CD4-positive, alpha-beta T cell treated with Interleukin-6 for 4 hours (primary cell): ENCODE data around the gene DUS2.

ENCODE experiments used
- DNase-seq: peaks from one replicate; pipeline ENCODE4 v3.0.0-alpha.2; 2020; ENCODE audit warnings: mixed read lengths

The DUS2 gene

GRCh38 chr16:68047987-68048386 is 24.9 kb downstream of the DUS2 start:
- DNase-seq, result no peak

GRCh38 chr16:68049449-68049848 is 26.4 kb downstream of the DUS2 start:
- no peak for DNase-seq

- no peak for DNase-seq
Observed at GRCh38 chr16:68055395-68055794, 32.3 kb downstream of the DUS2 start.

GRCh38 chr16:68059804-68060203 is 36.7 kb downstream of the DUS2 start:
- no peak for DNase-seq

- no peak for DNase-seq
Observed at GRCh38 chr16:68061396-68061795, 38.3 kb downstream of the DUS2 start.

- peak; percentile 50 for DNase-seq
Observed at GRCh38 chr16:68062910-68063393, 39.9 kb downstream of the DUS2 start.

- DNase-seq, result peak; percentile 83
Observed at GRCh38 chr16:68064791-68065365, 41.8 kb downstream of the DUS2 start.

DNA sequence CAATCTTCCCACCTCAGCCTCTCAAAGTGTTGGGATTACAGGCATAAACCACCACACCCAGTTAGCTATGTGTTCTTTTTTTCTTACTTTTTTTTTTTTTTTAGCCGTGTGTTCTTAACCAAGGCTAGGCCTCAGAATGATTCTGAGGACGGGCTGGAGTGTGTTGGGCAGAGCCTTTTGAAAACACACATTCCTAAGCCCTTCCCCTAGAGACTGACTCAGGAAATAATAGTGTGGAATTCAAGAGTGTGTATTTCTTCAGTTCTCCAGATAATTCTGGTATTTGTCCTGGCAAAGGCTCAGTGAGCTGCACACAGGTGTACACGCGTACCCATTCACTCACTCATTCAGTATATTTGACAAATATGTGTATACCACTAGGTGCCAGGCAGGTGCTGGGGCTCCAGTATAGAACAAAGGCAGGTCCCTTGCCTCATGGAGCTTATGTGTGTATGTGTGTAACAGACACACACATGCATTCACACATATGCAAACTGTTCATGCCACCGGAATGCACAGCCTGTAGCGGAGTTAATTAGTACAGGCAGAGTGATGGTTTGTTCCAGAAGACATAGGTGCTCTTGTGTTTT is 42.7 kb downstream of the DUS2 start:
- no peak for DNase-seq

DNA sequence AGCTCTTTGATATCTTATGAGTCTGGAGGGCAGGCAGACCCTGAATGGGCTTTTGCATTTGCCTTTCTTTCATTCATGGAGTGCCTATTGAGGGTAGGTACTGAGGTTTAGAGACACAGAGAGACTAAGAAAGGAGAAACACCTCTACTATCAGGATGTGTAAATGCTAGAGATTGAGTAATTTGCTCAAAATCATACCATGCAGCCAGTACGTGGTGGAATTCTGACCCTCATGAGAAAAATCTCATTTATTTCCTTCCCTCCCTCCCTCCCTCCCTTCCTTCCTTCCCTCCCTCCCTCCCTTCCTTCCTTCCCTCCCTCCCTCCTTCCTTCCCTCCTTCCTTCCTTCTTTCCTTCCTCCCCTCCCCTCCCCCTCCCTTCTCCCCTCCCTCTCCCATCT is 43.7 kb downstream of the DUS2 start:
- no peak for DNase-seq

- DNase-seq, result no peak
Observed at GRCh38 chr16:68068926-68069325, 45.8 kb downstream of the DUS2 start.

DNA sequence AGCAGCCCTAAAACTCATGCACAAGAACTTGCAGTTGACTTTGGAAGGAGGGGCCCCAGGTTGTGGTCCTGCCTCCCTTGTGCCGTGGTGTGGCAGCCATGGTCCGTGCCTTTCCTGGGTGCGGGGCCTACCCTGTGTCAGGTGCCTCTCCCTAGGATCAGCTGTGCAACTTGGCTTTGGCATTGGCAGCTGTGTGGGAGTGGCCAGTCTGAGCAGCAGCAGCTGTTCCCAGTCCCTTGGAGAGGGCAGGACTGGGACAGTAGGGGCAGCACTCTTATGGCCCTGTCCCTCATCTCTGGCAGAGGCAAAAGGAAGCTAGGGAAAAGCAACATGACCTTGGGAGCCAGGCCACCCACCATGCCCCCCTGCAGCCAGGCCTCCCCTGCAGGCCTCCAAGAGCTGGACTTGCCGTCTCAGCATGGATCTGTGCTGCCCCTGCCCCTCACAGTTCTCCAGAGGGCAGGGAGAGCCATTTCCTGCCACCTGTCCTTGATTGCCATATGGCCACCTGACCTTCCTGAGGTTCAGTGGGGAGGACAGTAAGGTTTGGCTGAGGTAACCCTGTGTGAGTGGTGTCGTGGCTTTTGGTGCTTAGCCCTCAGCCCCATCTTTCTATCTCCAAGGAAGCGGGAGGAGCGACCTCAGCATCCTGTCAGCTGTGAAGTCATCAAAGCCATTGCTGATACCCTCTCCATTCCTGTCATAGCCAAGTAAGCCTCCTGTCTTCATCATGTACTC is 46.6 kb downstream of the DUS2 start:
- DNase-seq, result peak; percentile 72

- no peak for DNase-seq
Observed at GRCh38 chr16:68070249-68070730, 47.2 kb downstream of the DUS2 start.

DNA sequence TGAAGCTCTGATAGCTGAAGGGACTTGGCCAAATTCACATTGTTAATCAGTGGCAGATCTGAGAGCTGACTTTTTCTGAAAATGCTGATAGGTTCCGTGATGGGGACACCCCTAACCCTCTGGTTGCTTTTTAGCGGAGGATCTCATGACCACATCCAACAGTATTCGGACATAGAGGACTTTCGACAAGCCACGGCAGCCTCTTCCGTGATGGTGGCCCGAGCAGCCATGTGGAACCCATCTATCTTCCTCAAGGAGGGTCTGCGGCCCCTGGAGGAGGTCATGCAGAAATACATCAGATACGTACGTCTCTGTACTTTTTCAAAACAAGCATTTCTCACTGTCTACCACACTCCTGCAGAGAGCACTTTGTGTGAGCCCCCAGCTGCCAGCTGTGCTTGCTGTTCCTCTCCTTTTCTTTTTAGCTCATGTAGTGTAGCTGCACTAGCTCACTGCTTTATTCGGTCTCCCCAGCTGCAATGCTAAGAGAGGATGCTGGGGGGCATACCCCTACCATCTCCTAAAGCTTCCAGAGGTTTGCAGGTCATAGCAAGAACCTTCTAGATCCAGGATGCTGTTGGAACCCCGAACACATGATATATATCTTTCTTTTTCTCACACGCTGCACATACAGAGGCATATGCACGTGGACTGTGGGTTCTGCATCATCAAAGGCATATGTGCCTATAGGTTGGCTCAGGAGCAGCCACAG is 47.9 kb downstream of the DUS2 start:
- DNase-seq, result peak; percentile 29

DNA sequence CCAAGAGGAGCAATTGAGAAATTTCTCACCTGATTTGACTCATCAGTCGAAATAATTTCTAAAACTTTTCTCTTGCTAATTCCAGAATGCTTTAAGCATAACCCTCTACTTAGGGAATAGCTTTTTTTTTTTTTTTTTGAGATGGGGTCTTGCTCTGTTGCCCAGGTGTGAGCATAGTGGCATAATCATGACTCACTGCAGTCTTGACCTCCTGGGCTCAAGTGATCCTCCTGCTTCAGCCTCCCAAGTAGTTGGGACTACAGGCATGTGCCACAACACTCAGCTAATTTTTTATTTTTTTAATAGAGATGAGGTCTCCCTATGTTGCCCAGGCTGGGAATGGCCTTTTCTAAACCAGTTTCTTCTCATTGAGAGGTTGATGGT is 48.4 kb downstream of the DUS2 start:
- DNase-seq, result no peak

DNA sequence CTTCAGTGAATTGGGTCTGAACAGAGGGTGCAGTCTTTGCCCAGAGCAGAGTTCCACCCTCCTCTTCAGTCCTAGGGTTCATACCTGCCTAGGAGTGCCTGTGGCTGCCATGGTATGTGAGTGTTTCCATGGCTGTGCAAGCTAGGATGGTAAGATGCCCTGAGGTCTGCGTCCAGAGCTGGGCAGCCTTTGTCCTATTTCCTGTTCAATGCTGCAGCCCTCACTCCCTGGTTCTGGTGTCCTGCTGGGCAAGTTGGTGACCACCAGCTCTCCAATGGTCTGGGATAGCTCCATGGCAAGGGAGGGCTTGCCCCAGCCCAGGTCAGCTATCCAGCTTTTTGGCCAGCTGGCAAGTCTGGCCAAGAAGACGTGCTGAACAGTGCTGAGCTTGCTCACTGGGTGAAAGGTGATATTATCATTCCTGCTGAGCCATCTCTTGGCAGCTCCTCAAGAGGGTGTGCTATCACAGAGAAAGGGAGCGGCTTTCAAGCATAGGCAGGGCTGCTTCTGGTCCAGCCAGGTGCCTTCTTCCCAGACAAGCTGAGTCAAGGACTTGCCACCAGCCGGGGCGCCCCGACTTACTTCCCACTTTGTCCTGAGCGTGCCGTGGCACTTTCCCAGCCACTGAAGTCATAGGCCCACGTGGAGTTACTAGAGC is 49.1 kb downstream of the DUS2 start:
- no peak for DNase-seq

DNA sequence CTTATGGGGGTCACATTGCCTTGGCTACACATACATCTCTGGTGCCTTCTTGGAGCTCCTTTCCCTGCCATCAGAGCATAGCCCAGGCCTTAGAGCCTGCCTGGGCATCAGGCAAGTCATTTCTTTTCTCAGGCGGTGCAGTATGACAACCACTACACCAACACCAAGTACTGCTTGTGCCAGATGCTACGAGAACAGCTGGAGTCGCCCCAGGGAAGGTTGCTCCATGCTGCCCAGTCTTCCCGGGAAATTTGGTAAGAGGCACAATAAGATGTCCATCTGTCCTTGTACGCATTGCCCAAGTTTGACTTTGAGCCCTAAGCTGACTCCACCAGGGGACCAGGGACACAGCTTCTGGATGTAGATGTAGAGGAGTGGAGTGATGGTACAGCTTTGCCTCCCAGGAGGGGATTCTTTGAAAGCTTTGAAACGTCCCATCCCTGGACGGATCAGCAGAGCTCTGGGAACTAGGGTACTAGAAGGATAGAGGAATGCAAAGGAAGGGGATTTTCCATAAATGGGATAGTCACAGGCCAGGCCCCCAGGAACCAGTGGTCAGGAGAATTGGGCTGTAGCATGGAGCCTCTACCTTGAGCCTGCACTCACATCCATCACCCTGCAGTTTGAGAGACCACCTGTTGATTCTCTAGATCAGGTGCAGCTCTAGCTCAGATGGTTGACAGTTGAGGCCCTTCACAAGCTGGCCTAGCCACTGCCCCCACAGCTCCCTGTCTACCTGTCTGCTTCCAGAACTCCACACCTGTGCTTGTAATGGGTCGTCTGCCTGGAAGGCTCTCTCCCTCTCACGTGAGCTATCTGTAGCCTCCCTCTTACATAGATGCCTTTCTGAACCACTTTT is 51.0 kb downstream of the DUS2 start:
- DNase-seq, result no peak

- DNase-seq, result peak; percentile 70
Observed at GRCh38 chr16:68074850-68075555, 51.9 kb downstream of the DUS2 start.

DNA sequence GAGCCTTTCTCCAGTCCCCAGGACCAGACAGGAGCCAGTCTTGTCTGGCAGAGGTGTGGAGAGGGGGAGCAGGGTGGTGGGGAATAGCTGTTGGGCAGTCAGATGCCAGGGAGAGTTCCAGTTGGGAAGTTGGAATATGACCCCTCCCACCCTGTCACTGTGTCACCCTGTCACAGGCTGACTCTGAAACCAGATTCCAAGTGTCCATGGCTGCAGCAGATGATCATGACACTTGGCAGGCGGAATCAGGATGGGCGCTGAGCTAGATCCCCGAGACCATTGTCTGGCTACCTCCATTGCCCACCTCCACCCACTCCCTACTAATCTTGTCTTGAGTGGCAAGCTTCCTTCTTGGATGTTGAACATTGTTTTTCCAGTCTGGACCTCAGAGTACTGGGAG is 52.9 kb downstream of the DUS2 start:
- DNase-seq, result no peak

DNA sequence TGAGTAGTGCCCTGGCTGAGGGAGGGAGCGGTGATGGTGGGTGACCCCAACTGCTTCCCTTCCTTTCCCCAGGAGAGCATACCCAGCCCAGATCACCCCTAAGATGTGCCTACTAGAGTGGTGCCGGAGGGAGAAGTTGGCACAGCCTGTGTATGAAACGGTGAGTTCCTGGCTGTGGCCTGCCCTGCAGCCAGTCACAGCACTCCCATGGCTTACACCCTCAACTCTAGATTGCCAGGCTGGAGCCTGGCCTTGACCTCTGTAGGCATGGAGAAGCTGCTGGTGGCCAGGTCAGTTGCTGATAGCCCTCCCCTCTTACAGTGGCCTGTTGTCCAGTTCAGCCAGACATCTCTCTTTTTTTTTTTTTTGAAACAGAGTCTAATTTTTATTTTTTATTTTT is 53.5 kb downstream of the DUS2 start:
- DNase-seq, result no peak

DNA sequence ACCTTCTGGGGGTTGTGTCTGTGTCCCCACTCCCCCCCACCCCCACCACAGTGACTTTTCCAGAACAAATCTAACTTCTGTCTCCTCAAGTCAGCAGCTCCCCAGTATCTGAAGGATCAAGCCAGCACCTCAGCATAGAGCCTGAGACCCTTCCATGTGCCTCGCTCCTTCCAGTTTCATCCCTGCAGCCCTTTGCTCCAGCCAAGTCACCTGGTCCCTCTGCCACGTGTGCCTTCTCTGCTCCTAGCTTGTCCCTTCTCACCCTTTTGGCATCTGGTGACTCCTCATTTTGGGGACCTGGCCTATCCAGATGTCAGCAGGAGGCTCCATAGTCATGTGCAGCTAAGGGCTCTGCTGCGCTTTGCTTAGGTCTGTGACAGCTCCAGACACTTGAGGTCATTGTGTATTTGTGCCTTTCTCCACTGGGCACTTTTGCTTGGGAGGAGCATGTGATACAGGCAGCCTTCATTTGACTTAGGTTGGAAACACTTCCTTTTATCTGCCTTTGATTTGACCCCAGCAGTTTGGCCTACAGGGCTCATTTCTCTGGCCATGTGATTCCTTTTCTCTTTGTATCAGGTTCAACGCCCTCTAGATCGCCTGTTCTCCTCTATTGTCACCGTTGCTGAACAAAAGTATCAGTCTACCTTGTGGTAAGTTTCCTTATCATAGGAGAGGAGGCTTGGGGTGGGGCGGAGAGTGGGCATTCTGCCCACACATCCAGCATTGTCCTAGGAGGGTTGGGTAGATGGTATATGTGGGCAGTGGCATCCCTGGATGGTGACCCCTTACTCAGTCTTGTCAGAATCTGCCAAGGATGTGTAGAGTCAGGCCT is 55.0 kb downstream of the DUS2 start:
- DNase-seq, result no peak
